IPS-NIHi7 (cell line): ENCODE results near the gene SMCO2.
"Not testable (repeated sequence)": the region's sequence is repeated elsewhere in the genome, so short reads cannot be mapped to it uniquely, and the experiment has no call there.

ENCODE experiments used
- DNase-seq: peaks from one replicate; pipeline ENCODE4 v3.0.0; 2012; ENCODE audit warnings: mixed read lengths; ENCODE audit errors: extremely low spot score

Gene SMCO2

GRCh38 chr12:27524839-27525753, 78.6 kb downstream of the SMCO2 start:
- DNase-seq: peak; percentile 72

GRCh38 chr12:27527512-27527911, 81.0 kb downstream of the SMCO2 start:
- no peak for DNase-seq

GRCh38 chr12:27528788-27529187, 82.3 kb downstream of the SMCO2 start:
- DNase-seq: no peak

GRCh38 chr12:27530157-27530922, 83.8 kb downstream of the SMCO2 start:
- DNase-seq: no peak

- DNase-seq: no peak
These were observed 85.4 kb downstream of the SMCO2 start for GRCh38 chr12:27531896-27532295.

- DNase-seq: no peak
These were observed 87.7 kb downstream of the SMCO2 start for GRCh38 chr12:27534060-27534764.

GRCh38 chr12:27534765-27535161, 88.2 kb downstream of the SMCO2 start:
- DNase-seq: no peak

- no peak for DNase-seq
These were observed 88.8 kb downstream of the SMCO2 start for GRCh38 chr12:27535318-27535717.

- no peak for DNase-seq
These were observed 91.5 kb downstream of the SMCO2 start for GRCh38 chr12:27537855-27538675.

GRCh38 chr12:27539191-27539631, 92.7 kb downstream of the SMCO2 start:
- no peak for DNase-seq

- DNase-seq: peak; percentile 48
These were observed 94.6 kb downstream of the SMCO2 start for GRCh38 chr12:27541031-27541719.

- no peak for DNase-seq
These were observed 96.1 kb downstream of the SMCO2 start for GRCh38 chr12:27542628-27543027.

- DNase-seq: not testable (repeated sequence)
These were observed 98.3 kb downstream of the SMCO2 start for GRCh38 chr12:27544858-27545257.

- DNase-seq: no peak
These were observed 99.1 kb downstream of the SMCO2 start for GRCh38 chr12:27545665-27546064.

- DNase-seq: no peak
These were observed 101.1 kb downstream of the SMCO2 start for GRCh38 chr12:27547592-27547991.

GRCh38 chr12:27548301-27549199, 102.0 kb downstream of the SMCO2 start:
- no peak for DNase-seq

GRCh38 chr12:27549236-27549800, 102.8 kb downstream of the SMCO2 start:
- DNase-seq: no peak

- DNase-seq: peak; percentile 51
These were observed 103.5 kb downstream of the SMCO2 start for GRCh38 chr12:27549801-27550652.
